Hepatocyte (in vitro differentiated cells): Measurements from ENCODE around the gene HIGD1C.

Source experiments
- EZH2 ChIP-seq: fragments of 200-600 bp; sonication (generic); IDR thresholded peaks from 2 replicates; pipeline ENCODE4 v1.6.1; 2016; ENCODE audit warnings: antibody characterized with exemption, mild to moderate bottlenecking, borderline replicate concordance
- TF ChIP-seq, protein P1 (sequence below): fragments of 200-600 bp; sonication (generic); IDR thresholded peaks from 2 replicates; pipeline ENCODE4 v1.5.1; 2016; ENCODE audit warnings: antibody characterized with exemption, mild to moderate bottlenecking; ENCODE audit not compliant: poor library complexity

GRCh38 chr12:50960130-50960529 is 7.8 kb downstream of the HIGD1C start:
- TF ChIP-seq EZH2 = no peak
- TF ChIP-seq, protein P1, sequence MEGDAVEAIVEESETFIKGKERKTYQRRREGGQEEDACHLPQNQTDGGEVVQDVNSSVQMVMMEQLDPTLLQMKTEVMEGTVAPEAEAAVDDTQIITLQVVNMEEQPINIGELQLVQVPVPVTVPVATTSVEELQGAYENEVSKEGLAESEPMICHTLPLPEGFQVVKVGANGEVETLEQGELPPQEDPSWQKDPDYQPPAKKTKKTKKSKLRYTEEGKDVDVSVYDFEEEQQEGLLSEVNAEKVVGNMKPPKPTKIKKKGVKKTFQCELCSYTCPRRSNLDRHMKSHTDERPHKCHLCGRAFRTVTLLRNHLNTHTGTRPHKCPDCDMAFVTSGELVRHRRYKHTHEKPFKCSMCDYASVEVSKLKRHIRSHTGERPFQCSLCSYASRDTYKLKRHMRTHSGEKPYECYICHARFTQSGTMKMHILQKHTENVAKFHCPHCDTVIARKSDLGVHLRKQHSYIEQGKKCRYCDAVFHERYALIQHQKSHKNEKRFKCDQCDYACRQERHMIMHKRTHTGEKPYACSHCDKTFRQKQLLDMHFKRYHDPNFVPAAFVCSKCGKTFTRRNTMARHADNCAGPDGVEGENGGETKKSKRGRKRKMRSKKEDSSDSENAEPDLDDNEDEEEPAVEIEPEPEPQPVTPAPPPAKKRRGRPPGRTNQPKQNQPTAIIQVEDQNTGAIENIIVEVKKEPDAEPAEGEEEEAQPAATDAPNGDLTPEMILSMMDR = no peak
